Astrocyte (in vitro differentiated cells and primary cell): ENCODE measurements around the gene GNAQ.

ENCODE experiments used
- CTCF ChIP-seq: IDR thresholded peaks from 2 replicates; pipeline ENCODE4 v1.5.1; 2011; ENCODE audit warnings: low read depth, mild to moderate bottlenecking, inconsistent platforms, low read length, moderate library complexity; ENCODE audit not compliant: insufficient read depth
- EZH2 ChIP-seq: IDR thresholded peaks from 2 replicates; pipeline ENCODE4 v1.6.1; 2012; ENCODE audit warnings: mild to moderate bottlenecking, low read length, inconsistent platforms; ENCODE audit not compliant: insufficient read depth

GRCh38 chr9:77912895-77913693 lies 118.5 kb downstream of the GNAQ start:
- TF ChIP-seq CTCF (no peak), EZH2 (no peak)
